Lower leg skin (tissue), 4 donors: ENCODE results near the gene BTG1. TPM values are rescaled to one million over a fixed set of nuclear protein-coding genes. Genes with fewer than 3 reads are reported as not detected.

Experiments used
- DNase-seq, 2 donors: peaks; one replicate each; pipeline ENCODE4 v3.0.0-alpha.2; 2019; ENCODE audit warnings: low spot score in 2 of 2
- H3K4me3 ChIP-seq: fragments of 200-600 bp; sonication (generic); 2 replicates; pipeline ENCODE4 v1.5.1; 2017; ENCODE audit warnings: mild to moderate bottlenecking, low read depth; ENCODE audit not compliant: poor library complexity, severe bottlenecking
- CTCF ChIP-seq, 3 donors: fragments of 450-650 bp; IDR thresholded peaks; one replicate each; pipeline ENCODE4 v1.5.1; 2016; ENCODE audit warnings: antibody characterized with exemption in 3 of 3, mild to moderate bottlenecking in 3 of 3, moderate library complexity in 2 of 3
- POLR2A ChIP-seq, 2 donors: fragments of 450-650 bp; IDR thresholded peaks; one replicate each; pipeline ENCODE4 v1.6.1; 2016 to 2017; ENCODE audit warnings: antibody characterized with exemption in 2 of 2, mild to moderate bottlenecking in 1 of 2, moderate library complexity in 1 of 2
- WGBS, 2 donors: methylation state at CpG; one replicate each; pipeline ENCODE4 v1.1.5; 2018; 5-methylcytosine and 5-hydroxymethylcytosine counted together
- intact Hi-C: fragments of 100-400 bp; cut with DNase I; formaldehyde crosslinking; loops from one replicate; pipeline ENCODE4 v1.15.0; 2023; ENCODE audit warnings: low total_unique reads
- total RNA-seq, 4 donors: library from RNA; depleted of rRNA; stranded (reverse); fragments of >200 nt; gene quantifications; one replicate each; pipeline ENCODE4 v1.1.0, GENCODE V29; 2016

BTG1 gene
- total RNA-seq = 100 to 1,000 TPM; 113 to 250 (median 182) TPM

GRCh38 chr12:92145731-92146496 is at the start of gene BTG1:
Gene BTG1, minus strand, starts transcription at chr12:92145846. Its CDS starts 311 bp downstream, at chr12:92145535.
- WGBS, 2 donors = 0% methylated on average over 60 to 61 of the region's 61 CpGs
- H3K4me3 ChIP-seq = peak within 1 kb of the TSS; percentile 100
- DNase-seq = peak; percentile 99 to 100
- peak in 1 of 2 donors; percentile 100 for TF ChIP-seq POLR2A (IDR thresholded peaks at IDR 0.05)
- TF ChIP-seq CTCF (IDR thresholded peaks at IDR 0.05) = no peak
- intact Hi-C loops = loop anchor here (10.0 kb wide), 2 partner anchors 331 to 429 kb away; no protein-coding TSS in a partner anchor

- no peak for DNase-seq
- intact Hi-C loops = no loop called here
- H3K4me3 ChIP-seq = no peak overlapping the region
- 79 to 83% methylated on average over 4 of the region's 4 CpGs for WGBS, 2 donors
- TF ChIP-seq CTCF (IDR thresholded peaks at IDR 0.05) (no peak), POLR2A (IDR thresholded peaks at IDR 0.05) (no peak)
Measured at GRCh38 chr12:92194561-92194960, 48.9 kb upstream of the BTG1 start.

- no peak overlapping the region for H3K4me3 ChIP-seq
- intact Hi-C loops = no loop called here
- no peak for DNase-seq
- TF ChIP-seq CTCF (IDR thresholded peaks at IDR 0.05) (no peak), POLR2A (IDR thresholded peaks at IDR 0.05) (no peak)
- 78 to 90% methylated on average over 2 of the region's 2 CpGs for WGBS, 2 donors
Measured at GRCh38 chr12:92193846-92194245, 48.2 kb upstream of the BTG1 start.

- TF ChIP-seq POLR2A (IDR thresholded peaks at IDR 0.05) (no peak), CTCF (IDR thresholded peaks at IDR 0.05) (no peak)
- DNase-seq = no peak
- H3K4me3 ChIP-seq = no peak overlapping the region
- WGBS, 2 donors = 71 to 88% methylated on average over 2 of the region's 2 CpGs
- intact Hi-C loops = no loop called here
Measured at GRCh38 chr12:92193063-92193462, 47.4 kb upstream of the BTG1 start.

- intact Hi-C loops = no loop called here
- no peak for TF ChIP-seq POLR2A (IDR thresholded peaks at IDR 0.05)
- no peak for TF ChIP-seq CTCF (IDR thresholded peaks at IDR 0.05)
- H3K4me3 ChIP-seq = no peak overlapping the region
- no peak for DNase-seq
Measured at GRCh38 chr12:92192360-92192759, 46.7 kb upstream of the BTG1 start.

GRCh38 chr12:92191061-92191460 is 45.4 kb upstream of the BTG1 start:
- WGBS, 2 donors = 64 to 67% methylated on average over 3 of the region's 3 CpGs
- no peak overlapping the region for H3K4me3 ChIP-seq
- intact Hi-C loops = no loop called here
- TF ChIP-seq CTCF (IDR thresholded peaks at IDR 0.05) = no peak
- TF ChIP-seq POLR2A (IDR thresholded peaks at IDR 0.05) = no peak
- no peak for DNase-seq
